GM23248 (cell line): Measurements from ENCODE around the gene ZFHX2.

Experiments used
- EZH2 ChIP-seq: fragments of 200-600 bp; sonication (generic); IDR thresholded peaks from 2 replicates; pipeline ENCODE4 v1.6.1; 2018; ENCODE audit warnings: antibody characterized with exemption, mild to moderate bottlenecking; ENCODE audit not compliant: insufficient read depth, poor library complexity, severe bottlenecking
- EZH2phosphoT487 ChIP-seq: fragments of 200-600 bp; sonication (generic); IDR thresholded peaks from 2 replicates; pipeline ENCODE4 v1.6.1; 2018; ENCODE audit warnings: antibody characterized with exemption, moderate library complexity, mild to moderate bottlenecking, low read depth; ENCODE audit not compliant: insufficient read depth

- TF ChIP-seq EZH2 (no peak), EZH2phosphoT487 (no peak)
Observed at GRCh38 chr14:23521785-23522640, 29.6 kb downstream of the ZFHX2 start.
